ENCODE results near the gene CDK5RAP2.
A peak's percentile ranks its signal among the peaks of the same experiment; 100 is the strongest.
"Not testable (repeated sequence)": the region's sequence is repeated elsewhere in the genome, so short reads cannot be mapped to it uniquely, and the experiment has no call there.

The CDK5RAP2 gene

DNA sequence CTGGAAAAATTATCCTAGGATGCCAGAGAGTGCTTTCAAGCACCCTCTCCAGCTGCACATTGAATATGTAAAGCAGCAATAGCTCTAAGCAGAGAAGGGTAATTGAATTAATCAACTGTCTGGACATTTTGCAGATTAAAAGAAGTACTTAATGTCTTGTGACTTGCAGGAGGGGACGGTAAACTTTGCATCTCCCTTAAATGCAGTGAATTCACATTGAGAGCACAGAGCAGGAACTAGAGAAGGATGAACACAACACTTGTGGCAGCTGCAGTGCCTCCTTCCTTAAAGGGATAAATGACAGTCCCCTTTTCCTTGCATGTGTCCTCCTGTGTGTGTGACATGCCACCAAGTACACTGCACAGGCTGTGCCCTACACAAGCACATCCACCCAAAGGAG, 7.4 kb upstream of the CDK5RAP2 start:
- no peak for DNase-seq

DNA sequence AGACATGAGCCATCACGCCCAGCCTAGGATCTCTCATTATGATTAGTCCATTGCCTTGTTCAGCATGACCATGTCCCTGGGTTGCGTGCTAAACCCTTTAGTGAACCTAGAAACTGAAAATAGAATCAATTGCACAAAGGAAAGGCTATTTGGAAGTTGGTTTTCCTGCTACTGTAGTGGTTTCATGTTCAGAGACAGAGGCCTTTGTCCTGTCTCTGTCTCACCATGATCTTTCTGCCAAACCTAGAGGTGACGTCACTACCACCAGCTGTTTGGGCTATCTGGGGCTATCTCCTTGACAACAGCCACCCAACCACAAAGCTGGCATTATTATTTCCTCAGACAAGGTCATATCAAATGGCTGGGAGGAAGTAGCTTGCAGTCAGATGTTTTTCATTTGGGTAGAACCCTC, 4.0 kb upstream of the CDK5RAP2 start:
- peak; percentile 16 for DNase-seq

DNA sequence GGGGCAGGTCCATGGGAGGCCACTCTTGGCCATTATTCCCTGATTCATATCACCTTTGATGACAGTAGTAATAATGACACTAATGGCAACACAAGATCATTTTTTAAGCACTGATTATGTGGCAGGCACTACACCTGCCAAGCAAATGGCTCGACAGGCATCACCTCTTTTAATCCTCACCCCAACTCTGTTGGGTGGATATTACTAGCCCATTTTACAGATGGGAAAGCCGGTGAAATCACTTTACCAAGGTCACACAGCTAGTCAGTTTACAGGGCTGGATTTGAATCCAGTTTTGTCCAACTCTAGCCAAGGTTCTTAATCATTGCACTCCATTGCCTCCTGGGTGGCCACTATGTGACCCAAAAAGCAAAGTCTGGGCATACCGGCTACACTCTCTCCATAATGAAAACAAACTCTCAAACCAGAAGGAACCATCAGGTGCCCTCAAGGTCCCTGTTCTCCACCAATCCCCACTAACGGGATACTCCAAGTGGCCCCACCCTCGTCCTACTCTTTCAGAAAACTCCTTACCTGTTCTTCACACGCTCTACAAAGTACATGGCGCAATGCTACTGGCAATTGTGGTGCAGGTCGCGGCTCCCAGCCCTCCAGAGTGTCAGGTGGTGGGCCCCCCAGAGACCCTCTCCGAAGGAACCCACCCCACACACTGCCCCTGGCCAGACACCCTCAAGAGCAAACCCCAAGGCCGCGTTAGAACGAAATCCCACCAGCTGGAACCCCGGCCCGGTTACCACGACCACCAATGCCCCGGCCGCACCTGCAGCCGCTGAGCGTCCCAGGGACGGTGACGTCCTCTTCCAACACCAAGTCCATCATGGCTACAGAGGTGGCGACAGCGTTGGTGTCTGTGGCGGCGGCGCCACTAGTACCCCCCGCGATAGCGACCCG, 572 bp downstream of the CDK5RAP2 start:
- DNase-seq = peak; percentile 20

DNA sequence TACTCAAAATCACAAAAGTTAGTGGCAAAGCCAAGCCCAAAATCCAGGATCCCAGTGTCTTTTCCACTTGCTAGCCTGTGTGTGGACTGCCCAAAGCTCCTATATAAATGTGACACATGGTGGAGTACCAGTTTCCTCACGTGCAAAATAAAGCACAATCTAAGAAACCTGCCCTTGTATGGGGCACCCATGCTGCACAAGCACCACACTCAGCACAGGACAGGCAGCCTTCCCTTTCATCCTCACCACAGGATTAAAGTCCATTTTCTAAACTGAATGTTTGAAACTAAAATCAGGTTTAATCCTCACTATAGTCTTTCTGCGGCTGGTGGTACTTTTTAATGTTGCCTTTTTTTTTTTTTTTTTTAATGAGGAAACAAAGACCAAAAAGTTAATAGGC, 5.5 kb downstream of the CDK5RAP2 start:
- DNase-seq = no peak

DNA sequence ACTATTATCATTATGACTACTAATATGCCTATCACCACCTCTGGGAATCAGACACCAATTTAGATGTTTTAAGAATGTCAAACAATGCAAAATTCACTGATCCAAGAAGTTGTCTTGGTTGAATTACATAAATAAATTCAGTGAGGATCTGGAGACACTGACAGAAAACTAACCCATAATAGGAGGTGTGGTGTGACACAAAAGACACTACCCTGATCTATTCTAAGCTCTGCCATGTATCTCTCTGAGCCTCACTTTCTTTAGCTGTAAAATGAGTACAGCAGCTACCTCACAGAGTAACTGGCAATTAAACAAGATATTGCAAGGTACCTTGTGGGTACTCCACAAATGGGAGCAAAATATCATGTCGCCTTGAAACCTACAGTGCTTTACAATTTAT, 7.5 kb downstream of the CDK5RAP2 start:
- no peak for DNase-seq

DNA sequence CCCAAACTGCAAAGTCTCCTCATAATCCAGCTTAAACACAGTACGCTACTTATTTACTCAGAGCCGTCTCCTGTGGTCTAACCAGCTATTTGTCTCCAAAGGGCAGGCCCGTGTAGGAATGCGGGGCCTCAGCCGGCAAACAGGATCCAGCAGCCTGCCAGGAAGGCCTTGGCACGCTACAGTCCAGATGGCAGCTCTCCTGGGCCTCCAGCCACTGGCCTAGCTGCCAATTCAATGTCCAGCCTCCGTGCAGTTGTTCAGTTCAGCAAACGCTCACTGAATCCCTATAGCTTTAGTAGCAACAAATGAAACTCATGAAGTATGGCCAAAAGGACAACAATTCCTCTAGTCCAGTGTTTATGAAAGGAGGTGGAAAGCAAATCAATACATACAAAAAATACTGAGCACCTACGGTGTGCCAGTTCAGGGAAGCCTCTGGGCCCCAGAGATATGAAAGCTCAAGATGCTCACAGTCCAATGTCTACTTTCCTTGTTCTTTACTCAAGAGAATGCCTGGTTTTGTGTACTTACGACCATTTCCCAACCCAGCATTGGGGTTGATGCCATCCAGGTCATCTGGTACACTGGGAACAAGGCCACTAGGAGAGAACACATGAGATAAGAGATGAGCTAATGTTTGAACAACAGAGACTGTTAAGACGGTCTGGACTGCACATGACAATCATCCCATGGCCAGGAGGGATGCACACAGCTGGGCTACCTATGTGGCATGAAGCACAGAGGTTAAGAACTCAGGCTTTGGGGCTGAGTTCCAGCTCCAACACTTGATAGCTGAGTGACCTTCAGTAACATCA, 8.3 kb downstream of the CDK5RAP2 start:
- no peak for DNase-seq

DNA sequence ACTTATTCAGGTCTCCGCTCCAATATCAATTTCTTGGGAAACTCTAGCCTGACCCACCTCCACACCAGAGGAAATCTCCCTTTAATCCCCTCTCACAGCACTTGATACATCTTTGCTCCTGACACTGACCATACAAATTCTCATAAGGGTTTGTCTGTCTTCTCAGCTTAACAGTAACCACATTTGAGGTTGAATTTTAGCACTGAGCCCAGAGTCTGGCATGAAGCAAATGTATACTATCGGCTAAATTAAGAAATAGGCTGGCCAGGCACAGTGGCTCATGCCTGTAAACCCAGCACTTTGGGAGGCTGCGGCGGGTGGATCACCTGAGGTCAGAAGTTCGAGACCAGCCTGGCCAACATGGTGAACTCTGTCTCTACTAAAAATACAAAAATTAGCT, 9.7 kb downstream of the CDK5RAP2 start:
- no peak for DNase-seq

DNA sequence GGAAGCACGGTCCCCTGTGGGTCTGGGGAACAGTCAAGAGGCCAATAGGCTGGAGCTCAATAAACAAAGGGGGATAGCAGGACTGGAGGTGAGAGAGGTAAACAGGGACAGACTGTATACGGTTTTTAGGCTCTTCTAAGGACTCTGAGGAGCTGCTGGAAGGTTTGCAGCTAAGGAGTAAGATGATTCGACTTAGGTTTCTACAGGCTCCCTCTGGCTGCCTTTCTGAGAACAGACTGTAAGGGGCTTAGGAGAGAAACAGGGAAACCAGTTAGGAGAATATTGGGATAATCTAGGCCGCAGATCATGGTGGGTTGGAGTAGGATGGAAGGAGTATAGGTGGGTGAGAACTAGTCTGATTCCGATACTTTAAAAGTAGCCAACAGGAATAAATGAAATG, 10.4 kb downstream of the CDK5RAP2 start:
- DNase-seq = no peak

DNA sequence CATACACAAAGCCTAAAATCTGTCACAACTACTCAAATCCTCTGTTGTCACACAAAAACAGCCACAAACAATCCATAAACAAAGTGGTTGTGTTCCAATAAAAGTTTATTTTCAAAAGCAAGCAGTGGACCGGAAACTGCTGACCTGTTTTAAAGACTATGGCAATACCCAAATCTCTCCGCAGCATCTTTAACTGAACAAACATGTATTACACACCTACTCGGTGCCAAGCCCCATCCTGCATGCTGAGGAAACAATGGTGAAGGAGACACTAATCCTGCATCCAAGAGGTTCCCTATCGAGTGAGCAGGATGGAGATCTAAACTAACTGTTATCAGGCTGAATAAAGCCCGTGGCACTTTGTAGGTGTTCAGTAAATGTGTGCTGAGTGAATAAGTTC, 11.2 kb downstream of the CDK5RAP2 start:
- no peak for DNase-seq

DNA sequence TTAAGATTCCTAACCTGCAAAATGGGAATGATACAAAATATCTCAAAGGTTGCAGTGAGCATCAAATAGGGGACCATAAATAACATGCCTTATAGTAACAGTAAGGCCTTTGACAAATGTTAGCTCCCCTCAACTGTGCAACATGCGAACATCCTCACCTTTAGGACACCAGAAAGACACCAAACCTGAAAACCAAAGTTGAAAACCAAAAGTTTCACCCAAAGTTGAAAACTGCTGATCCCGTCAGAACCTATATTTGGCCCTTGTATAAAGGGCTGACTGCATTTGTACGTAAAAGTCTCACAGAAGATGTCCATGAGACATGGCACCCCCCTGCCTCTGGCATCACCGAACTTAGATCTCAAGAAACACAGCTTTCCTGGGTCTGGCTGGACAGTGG, 12.1 kb downstream of the CDK5RAP2 start:
- no peak for DNase-seq

DNA sequence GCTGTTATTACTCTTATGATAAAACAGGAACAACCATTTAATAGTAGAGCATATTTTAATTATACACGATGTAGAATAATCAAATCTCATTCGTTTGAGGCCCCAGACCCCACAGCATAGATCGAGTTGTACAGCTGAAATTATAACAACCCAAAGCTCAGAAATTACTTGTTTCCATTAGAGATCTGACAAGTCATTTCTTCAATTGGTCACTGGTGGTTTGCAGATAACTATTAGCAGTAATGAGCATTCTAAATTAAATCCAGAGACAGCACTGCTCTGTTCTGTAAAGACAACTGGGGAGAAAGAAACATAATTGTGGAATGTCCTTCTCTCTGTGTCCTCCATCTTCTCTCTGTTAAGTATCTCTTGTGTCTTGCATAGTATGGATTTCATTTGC, 12.9 kb downstream of the CDK5RAP2 start:
- no peak for DNase-seq

DNA sequence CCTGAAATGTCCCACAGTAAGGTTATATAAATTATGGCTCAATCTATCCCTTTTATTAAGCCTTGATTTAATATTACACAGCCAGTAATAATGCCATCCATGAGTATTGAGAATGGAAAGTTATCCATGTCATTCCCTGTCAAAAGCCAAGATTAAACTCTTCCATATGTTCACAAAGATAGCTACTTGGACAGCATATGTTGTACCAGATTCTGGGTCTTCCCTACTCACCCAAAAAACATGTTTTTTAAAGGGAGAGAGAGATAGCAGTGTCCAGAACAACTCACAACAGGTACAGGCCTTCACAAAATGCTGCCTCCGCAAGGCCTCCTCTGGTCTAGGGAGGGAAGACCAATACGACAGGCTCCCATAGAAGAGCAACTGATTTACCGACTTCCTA, 15.4 kb downstream of the CDK5RAP2 start:
- no peak for DNase-seq

DNA sequence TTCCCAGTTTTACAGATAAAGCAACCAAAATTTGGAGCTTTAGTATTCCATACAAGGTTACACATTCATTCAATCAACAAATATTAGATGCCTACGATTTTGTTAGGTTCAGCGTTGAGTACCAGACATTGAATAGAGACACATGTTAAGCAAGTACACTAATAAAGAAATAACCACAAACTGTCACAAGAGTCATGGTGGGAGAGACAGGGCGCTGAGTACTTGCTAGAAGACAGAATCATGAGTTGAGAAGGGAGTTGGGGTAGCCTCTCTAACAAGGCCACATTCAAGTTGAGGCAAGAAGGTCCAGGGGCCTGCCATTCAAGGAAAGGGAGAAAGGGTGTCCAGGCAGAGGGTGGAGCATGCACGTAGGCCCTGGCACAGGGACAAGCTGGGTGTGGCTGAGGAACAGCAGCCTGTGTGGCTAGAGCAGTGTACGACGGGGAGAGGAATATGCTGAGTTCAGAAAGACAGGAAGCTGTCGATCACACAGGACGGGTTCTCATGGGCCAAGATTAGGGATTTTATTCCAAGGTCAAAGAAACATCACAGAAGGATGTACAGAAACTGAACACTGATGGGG, 17.0 kb downstream of the CDK5RAP2 start:
- DNase-seq = no peak

DNA sequence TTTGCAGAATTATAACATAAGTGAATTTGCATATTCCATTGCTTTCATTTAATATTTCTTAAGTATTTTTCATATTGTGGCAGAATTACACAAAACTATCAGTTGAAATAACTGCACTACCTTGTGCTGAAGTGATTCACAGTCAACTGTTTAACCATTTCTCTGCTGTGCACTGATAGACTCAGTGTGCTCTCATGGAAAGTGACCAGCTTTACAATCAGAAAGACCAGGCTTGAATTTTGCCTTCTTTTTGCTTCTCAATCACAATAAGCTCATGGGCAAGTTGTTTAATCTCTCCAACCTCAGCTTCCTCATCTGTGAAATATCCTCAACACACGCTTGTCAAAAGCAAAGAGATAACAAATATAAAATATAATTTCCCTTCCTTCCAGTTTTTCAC, 18.3 kb downstream of the CDK5RAP2 start:
- DNase-seq = no peak

DNA sequence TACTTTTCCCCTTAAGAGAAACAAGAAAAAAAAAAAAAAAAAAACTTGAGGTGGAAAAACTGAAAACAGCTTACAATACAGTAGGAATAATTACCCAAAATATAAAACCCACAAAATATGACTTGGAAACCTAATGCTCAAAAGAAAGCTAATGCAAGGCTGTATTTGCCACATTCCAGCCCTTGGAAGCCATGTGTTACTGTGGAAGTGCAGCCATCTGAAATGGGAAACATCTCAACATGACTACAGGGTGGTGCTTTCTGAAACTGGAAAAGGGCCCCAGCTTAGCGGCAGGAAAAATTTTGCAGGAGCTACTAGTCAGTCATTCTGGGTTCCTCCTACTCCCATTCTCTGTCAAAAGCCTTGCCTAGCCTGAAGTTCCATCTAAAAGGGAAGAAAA, 20.4 kb downstream of the CDK5RAP2 start:
- no peak for DNase-seq

DNA sequence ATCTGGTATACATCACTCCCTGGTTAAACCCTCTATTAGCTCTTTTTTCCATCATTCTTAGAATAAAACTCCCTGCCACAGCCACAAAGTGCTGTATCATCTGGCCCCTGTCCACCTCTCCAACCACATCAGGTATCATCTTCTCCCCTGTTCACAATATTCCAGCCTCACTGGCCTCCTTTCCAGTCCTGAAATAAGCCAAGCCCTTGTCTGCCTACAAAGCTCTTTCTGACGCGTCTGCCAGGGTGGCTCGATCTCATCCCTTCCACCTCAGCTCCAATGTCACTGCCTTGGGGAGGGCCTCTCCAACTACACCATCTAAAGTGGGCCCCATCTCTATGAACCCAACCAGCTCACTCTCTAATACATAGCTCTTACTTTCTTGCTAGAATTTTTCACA, 21.5 kb downstream of the CDK5RAP2 start:
- DNase-seq = no peak

DNA sequence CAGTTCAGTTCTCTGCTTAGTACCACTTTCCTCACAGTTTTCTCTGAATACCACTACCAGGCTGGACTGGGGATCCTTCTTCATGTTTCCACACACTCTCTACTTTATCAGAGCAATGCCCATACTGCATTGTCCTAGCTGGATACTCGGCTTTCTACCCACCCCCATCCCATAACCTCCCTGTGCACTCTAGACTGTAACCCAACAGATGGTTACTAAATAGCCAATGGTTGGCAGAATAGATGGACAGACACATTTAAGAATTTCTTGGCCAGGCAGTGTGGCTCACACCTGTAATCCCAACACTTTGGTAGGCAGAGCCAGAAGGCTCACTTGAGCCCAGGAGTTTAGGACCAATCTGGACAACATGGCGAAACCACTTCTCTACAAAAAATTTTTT, 22.8 kb downstream of the CDK5RAP2 start:
- DNase-seq = no peak

DNA sequence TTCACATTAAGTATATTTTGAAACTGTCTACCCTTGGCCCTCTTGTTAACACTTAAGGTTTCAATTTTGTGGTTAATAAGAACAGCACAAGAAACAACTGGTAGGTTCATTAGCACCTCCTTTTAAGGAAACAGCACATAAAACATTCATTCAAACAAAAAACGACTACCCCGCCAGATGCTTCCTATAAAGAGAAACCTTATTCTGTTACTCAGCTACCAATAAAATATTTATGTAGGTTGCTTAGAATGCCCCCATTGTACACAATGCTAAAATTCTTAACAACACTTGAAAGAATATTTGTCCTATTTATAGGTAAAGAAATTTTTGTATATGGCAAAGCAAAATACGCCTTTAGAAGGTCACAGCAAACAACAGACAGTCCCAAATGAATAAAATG, 23.2 kb downstream of the CDK5RAP2 start:
- DNase-seq = no peak

DNA sequence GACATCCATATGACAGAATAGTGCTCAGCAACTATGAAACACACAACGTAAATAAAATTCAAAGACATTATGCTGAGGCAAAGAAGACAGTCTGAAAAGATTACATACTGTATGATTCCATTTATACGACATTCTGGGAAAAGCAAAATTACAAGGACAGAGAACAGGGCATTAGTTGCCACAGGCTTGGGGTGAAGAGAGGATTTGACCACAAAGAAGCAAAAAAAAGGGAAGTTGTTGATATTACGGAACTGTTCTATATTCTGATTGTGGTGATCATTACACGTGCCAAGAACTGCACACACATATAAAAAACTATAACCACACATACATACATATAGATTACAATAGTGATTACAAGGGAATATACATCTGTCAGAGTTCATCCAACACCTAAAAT, 24.1 kb downstream of the CDK5RAP2 start:
- no peak for DNase-seq

DNA sequence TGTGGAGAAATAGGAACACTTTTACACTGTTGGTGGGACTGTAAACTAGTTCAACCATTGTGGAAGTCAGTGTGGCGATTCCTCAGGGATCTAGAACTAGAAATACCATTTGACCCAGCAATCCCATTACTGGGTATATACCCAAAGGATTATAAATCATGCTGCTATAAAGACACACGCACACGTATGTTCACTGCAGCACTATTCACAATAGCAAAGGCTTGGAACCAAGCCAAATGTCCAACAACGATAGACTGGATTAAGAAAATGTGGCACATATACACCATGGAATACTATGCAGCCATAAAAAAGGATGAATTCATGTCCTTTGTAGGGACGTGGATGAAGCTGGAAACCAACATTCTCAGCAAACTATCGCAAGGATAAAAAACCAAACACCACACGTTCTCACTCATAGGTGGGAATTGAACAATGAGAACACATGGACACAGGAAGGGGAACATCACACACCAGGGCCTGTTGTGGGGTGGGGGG, 27.7 kb downstream of the CDK5RAP2 start:
- DNase-seq = not testable (repeated sequence)

DNA sequence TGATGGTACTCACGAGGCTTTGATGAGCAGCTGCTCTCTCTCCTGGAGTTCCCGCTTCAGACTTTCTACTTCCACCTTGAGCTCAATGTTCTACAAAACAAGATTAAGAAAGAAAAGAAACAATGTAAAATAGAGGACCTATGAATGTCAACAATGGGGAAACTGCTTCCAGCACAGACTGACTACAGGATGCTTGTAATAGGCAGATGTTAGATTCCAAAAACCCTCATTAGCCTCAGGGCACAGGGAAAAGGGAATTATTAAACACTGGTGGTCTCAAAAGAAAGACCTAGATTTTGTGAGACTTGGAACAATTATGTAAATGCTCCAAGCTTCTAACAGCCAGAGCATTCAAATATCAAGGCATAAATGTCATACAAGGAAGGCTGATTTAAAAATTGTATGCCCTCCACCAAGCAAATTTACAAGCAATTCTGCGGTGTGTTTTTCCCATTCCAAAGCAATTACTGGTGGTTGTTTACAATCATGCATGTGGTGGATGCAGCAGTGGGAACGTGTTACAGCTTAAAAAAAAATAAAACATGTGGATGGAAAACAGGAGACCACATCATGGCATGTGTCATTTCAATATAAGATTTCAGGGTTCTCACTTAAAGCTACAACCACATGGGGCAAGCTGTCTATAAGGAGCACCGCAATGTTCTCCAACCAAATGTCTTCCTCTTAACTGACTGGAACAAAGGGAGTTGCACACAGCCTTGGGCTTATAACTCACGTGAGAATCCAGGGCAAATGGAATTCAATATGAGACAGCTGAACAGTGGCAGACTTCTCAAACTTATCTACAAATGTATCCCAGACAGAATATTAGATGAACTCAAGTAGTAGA, 34.0 kb downstream of the CDK5RAP2 start:
- DNase-seq = no peak

DNA sequence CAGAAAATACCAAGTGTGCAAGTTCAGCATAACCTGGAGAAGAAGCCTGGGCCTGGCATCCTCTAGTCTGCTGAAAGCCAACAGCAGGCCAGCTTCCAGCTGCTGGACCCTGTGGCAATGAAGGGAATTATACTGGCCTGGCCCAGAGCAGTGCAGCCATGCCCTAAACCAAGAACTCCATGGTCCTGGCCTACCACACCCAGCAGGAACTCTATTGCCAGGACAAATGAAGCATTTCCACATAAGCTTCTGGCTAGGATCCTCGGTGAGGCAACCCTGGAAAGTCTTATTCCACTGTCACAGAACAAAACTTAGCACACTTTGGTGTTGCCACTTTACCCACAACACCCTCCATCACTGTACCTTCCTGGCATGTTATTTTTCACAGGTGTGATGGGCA, 35.5 kb downstream of the CDK5RAP2 start:
- no peak for DNase-seq

Data from stimulated activated CD4-positive, alpha-beta T cell treated with anti-CD3 and anti-CD28 coated beads, Interleukin-15, amount 100 ng/mL, for 24 hours (primary cell).